SK-N-SH treated with all-trans-retinoic acid at 6 μM for 48 hours (cell line): Measurements from ENCODE around the gene LGALS9.

ENCODE experiments used
- CSDC2 ChIP-seq: fragments of 250-450 bp; sonication (Bioruptor Pico); IDR thresholded peaks from 2 replicates; pipeline ENCODE4 v1.5.0; 2020; ENCODE audit warnings: mild to moderate bottlenecking, moderate library complexity
- OSR1 ChIP-seq: fragments of 250-450 bp; sonication (Bioruptor Pico); IDR thresholded peaks from 2 replicates; pipeline ENCODE4 v1.8.0; 2022; ENCODE audit warnings: moderate library complexity, mild to moderate bottlenecking, inconsistent platforms
- TF ChIP-seq, protein P1 (sequence below): fragments of 250-450 bp; sonication (Bioruptor Pico); IDR thresholded peaks from 2 replicates; pipeline ENCODE4 v1.5.0; 2020; ENCODE audit warnings: mild to moderate bottlenecking, moderate library complexity
- TF ChIP-seq, protein P2 (sequence below): fragments of 250-450 bp; sonication (Bioruptor Pico); IDR thresholded peaks from 2 replicates; pipeline ENCODE4 v1.8.0; 2020; ENCODE audit warnings: mild to moderate bottlenecking, moderate library complexity, borderline replicate concordance

- TF ChIP-seq, protein P1, sequence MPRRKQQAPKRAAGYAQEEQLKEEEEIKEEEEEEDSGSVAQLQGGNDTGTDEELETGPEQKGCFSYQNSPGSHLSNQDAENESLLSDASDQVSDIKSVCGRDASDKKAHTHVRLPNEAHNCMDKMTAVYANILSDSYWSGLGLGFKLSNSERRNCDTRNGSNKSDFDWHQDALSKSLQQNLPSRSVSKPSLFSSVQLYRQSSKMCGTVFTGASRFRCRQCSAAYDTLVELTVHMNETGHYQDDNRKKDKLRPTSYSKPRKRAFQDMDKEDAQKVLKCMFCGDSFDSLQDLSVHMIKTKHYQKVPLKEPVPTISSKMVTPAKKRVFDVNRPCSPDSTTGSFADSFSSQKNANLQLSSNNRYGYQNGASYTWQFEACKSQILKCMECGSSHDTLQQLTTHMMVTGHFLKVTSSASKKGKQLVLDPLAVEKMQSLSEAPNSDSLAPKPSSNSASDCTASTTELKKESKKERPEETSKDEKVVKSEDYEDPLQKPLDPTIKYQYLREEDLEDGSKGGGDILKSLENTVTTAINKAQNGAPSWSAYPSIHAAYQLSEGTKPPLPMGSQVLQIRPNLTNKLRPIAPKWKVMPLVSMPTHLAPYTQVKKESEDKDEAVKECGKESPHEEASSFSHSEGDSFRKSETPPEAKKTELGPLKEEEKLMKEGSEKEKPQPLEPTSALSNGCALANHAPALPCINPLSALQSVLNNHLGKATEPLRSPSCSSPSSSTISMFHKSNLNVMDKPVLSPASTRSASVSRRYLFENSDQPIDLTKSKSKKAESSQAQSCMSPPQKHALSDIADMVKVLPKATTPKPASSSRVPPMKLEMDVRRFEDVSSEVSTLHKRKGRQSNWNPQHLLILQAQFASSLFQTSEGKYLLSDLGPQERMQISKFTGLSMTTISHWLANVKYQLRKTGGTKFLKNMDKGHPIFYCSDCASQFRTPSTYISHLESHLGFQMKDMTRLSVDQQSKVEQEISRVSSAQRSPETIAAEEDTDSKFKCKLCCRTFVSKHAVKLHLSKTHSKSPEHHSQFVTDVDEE (CRISPR knock-in tag): no peak
- no peak for TF ChIP-seq CSDC2
- TF ChIP-seq, protein P2, sequence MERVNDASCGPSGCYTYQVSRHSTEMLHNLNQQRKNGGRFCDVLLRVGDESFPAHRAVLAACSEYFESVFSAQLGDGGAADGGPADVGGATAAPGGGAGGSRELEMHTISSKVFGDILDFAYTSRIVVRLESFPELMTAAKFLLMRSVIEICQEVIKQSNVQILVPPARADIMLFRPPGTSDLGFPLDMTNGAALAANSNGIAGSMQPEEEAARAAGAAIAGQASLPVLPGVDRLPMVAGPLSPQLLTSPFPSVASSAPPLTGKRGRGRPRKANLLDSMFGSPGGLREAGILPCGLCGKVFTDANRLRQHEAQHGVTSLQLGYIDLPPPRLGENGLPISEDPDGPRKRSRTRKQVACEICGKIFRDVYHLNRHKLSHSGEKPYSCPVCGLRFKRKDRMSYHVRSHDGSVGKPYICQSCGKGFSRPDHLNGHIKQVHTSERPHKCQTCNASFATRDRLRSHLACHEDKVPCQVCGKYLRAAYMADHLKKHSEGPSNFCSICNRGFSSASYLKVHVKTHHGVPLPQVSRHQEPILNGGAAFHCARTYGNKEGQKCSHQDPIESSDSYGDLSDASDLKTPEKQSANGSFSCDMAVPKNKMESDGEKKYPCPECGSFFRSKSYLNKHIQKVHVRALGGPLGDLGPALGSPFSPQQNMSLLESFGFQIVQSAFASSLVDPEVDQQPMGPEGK (CRISPR knock-in tag): no peak
- no peak for TF ChIP-seq OSR1 (CRISPR knock-in tag)
Measured at GRCh38 chr17:27669136-27669535, 38.1 kb downstream of the LGALS9 start.
